Activated T-helper 2 cell treated with anti-CD3 and anti-CD28 coated beads, Interferon-gamma antibody, Interleukin-2, Interleukin-4, amounts not matched to agents 10 μg/mL and 5 μg/mL and 100 μg/mL, durations not matched to agents 14 hours and 24 hours and 36 hours (primary cell): ENCODE data around the gene HDAC4. TPM values are rescaled to one million over a fixed set of nuclear protein-coding genes. Genes with fewer than 3 reads are reported as not detected.

Experiments used
- DNase-seq: peaks from one replicate; pipeline ENCODE4 v3.0.0; 2021; ENCODE audit warnings: low spot score
- H3K27ac Mint-ChIP-seq: one replicate; pipeline ENCODE4 v1.8.0; 2021; ENCODE audit warnings: mixed read lengths
- H3K27me3 Mint-ChIP-seq: one replicate; pipeline ENCODE4 v1.8.0; 2021; ENCODE audit warnings: low read depth, mixed read lengths
- H3K36me3 Mint-ChIP-seq: one replicate; pipeline ENCODE4 v1.8.0; 2021; ENCODE audit warnings: low read depth, mixed read lengths
- H3K4me1 Mint-ChIP-seq: one replicate; pipeline ENCODE4 v1.8.0; 2021; ENCODE audit warnings: low read depth, mixed read lengths
- H3K4me3 Mint-ChIP-seq: one replicate; pipeline ENCODE4 v1.8.0; 2021; ENCODE audit warnings: low read depth, mild to moderate bottlenecking, moderate library complexity, mixed read lengths
- H3K9me3 Mint-ChIP-seq: one replicate; pipeline ENCODE4 v1.8.0; 2021; ENCODE audit warnings: mixed read lengths
- intact Hi-C: fragments of 100-400 bp; cut with micrococcal nuclease; formaldehyde crosslinking; loops from one replicate; pipeline ENCODE4 v1.15.1; 2023
- total RNA-seq: library from RNA; stranded (reverse); gene quantifications from 2 replicates; pipeline ENCODE4 v1.2.3, GENCODE V29; 2022

Gene HDAC4
- total RNA-seq, 1 donor from 2014 or later, result 44.8 TPM

DNA sequence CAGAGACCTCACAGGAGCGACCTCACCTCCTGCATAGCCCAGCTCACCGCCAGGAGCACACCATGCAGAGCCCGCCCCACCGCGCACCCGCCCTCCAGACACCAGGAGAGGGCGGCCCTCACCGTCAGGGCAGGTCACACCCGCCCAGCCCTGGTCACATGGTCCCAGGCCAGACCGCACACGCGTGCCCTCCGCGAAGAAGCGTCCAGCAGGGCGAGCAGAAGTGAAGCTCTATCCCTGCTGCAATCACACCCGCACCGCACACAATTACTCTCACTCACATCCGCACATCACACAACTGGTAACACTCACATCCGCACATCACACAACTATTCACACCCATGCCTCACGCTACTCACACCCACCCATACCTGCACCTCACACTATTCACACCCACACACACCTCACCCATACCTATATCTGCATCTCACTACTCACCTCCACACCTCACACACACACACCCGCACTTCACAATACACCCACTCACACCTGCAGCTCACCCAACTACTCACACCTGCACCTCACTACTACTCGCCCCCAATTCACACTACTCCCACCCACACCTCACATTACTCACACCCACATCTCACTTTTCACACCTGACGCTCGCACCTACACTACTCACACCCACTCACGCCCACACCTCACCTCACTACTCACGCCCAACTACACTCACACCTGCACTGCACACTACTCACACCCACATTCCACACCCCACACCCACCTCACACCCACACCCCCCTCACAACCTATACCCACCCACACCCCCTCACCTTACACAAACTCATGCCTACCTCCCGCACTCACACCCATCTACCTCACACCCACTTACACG lies 242.0 kb downstream of the HDAC4 start:
- Mint-ChIP-seq H3K36me3 (peaks cover 69% of the 10 kb centered on the region), H3K4me3 (no peak overlapping the region), H3K4me1 (no peaks in the 10 kb centered on the region), H3K27ac (no peak overlapping the region), H3K27me3 (no peaks in the 10 kb centered on the region), H3K9me3 (peaks cover 3% of the 10 kb centered on the region)
- intact Hi-C loops, result no loop called here
- DNase-seq, result no peak

DNA sequence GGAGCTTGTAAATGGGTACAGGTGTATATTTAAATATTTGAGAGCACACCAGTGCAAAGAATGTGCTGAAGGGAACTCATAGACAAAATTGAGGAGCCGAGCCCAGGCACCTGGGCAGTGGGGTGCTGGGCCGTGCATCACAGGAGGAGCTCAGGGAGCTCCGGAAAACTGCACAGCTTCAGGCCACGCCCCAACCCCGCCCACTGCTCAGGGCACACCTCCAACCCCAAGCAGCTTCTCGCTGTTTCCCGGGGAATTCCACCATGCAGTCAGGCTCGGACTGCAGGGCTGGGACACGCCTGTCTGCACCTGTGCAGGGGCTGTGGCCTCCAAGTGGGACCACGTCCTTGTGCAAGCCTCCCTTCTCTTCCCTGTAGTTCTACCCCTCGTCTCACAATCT lies 243.0 kb downstream of the HDAC4 start:
- Mint-ChIP-seq H3K4me3 (no peak overlapping the region), H3K27me3 (no peaks in the 10 kb centered on the region), H3K4me1 (no peaks in the 10 kb centered on the region), H3K27ac (no peak overlapping the region), H3K36me3 (peaks cover 68% of the 10 kb centered on the region), H3K9me3 (peaks cover 3% of the 10 kb centered on the region)
- DNase-seq, result no peak
- intact Hi-C loops, result no loop called here

DNA sequence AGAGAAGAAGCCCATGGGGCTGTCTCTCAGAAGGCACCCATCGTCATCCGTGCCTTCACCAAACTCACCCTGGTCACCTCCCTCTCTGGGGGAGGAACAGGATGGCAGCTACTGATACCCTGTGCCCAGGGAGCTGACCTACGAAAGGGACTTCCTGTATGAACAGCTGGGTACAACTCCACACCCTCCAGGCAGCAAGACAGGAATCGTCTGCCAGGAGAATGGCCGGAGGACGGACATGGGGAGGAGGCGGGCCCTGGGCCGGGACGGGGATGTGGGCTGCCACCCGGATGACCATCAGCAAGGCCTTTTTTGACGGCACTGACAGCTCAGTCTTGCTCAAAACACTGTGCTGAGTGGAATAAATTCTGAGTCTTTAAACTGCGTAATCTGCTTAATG lies 243.6 kb downstream of the HDAC4 start:
- no peaks in the 10 kb centered on the region for H3K27me3 Mint-ChIP-seq
- H3K4me1 Mint-ChIP-seq, result no peaks in the 10 kb centered on the region
- intact Hi-C loops, result no loop called here
- peaks cover 3% of the 10 kb centered on the region for H3K9me3 Mint-ChIP-seq
- DNase-seq, result no peak
- H3K4me3 Mint-ChIP-seq, result no peak overlapping the region
- no peak overlapping the region for H3K27ac Mint-ChIP-seq
- H3K36me3 Mint-ChIP-seq, result peaks cover 68% of the 10 kb centered on the region

DNA sequence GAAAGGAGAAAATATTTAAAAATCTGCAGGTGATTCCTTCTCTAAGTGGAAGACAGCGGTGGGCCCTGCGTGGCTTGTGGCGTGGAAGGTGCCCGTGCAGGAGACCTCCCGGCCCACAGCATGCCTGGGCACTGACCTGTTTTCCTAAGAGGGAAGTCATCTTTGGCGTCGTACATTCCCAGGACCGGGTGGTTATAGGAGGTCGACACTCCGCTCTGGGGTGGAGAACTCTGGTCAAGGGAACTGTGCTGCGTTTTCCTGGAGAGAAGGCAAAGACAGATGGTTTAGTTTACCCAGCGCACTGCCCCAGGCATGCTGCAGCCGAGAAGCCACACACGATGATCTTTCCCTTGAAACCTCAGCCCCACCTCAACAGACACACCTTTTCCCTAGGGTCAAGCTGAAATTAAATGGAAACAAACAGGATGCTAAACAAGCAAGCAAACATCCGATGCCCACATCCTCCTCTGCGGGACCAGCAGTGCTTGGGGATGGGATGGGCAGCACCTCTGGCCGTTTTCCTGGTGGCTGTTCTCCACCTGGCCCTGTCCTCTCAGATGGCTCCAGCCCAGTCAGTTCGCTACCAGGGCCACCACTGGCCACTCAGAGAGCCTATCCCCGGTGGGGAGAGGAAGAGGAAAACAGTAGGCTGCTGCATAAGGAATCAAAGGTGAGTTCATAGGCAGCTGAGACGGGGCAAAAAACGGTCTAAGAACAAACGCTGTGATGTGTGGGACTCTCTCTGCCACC lies 244.1 kb downstream of the HDAC4 start:
- no peak for DNase-seq
- Mint-ChIP-seq H3K4me1 (peaks cover 4% of the 10 kb centered on the region), H3K36me3 (peaks cover 68% of the 10 kb centered on the region), H3K27me3 (no peaks in the 10 kb centered on the region), H3K9me3 (peaks cover 3% of the 10 kb centered on the region), H3K4me3 (no peak overlapping the region), H3K27ac (no peak overlapping the region)
- intact Hi-C loops, result no loop called here

DNA sequence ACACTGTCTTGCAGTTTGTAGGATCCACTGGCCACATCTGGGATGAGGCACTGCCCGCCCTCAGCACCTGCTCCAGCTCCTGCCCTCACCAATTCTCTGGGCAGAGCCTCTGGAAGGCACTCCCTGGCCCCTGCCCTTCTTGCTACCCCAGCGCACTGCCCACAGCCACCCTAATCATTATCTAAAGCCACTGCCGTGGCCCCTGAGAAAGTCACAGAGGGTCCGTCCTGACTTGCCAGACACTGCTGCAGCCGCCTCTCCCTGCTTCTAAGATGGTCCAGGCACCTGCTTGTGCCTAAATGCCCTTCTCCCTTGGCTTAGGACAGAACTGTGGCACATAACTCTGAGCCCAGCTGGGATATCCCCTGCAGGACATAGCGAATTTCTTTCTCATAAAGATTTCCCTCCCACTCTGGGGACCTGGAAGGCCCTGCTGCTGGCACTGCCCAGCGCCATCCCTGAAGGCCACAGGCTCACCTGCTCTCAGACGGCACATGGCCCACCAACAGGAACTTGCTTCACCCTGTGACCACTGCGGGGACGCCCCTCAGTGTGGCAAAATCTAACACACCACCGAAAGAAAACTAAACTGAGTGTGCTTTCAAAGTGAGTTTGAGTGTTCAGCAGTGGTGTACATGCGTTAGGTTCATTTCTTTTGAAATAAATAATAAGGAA lies 244.9 kb downstream of the HDAC4 start:
- peaks cover 68% of the 10 kb centered on the region for H3K36me3 Mint-ChIP-seq

DNA sequence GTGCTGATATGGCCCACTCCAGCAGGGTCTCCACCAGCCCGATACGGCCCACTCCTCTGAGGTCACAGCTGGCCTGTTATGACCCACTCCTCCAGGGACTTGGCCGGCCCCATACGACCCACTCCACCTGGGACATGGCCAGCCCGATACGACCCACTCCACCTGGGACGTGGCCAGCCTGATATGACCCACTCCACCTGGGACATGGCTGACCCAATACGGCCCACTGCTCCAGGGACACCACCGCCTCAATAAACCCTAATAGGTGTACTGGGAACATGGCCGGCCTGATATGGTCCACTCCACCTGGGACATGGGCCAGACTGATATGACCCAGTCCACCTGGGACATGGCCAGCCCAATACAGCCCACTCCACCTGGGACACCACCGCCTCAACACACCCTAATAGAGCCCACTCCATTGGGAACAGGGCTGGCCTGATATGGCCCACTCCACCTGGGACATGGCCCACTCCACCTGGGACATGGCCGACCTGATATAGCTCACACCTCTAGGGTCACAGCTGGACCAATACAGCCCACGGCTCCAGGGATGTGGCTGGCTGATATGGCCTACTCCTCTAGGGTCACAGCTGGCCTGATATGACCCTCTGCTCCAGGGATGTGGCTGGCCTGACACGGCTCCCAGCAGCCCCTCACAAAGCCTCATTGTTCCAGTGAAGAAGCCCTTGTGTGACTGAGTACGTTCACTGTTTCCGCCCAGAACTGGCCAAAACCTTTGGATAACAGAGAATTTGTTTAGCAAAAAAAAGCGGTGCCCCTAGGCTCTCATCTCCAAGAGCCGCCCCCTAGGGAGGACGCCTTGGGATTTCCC lies 245.6 kb downstream of the HDAC4 start:
- Mint-ChIP-seq H3K4me1 (peaks cover 10% of the 10 kb centered on the region), H3K27ac (no peak overlapping the region), H3K9me3 (peaks cover 3% of the 10 kb centered on the region), H3K4me3 (no peak overlapping the region), H3K36me3 (peaks cover 66% of the 10 kb centered on the region), H3K27me3 (no peaks in the 10 kb centered on the region)
- DNase-seq, result no peak
- intact Hi-C loops, result no loop called here

More for the DNA sequence above, 244.9 kb downstream of the HDAC4 start:
- H3K4me1 Mint-ChIP-seq, result peaks cover 6% of the 10 kb centered on the region
- no peaks in the 10 kb centered on the region for H3K27me3 Mint-ChIP-seq
- intact Hi-C loops, result no loop called here
- no peak for DNase-seq
- peaks cover 3% of the 10 kb centered on the region for H3K9me3 Mint-ChIP-seq
- no peak overlapping the region for H3K4me3 Mint-ChIP-seq
- no peak overlapping the region for H3K27ac Mint-ChIP-seq

DNA sequence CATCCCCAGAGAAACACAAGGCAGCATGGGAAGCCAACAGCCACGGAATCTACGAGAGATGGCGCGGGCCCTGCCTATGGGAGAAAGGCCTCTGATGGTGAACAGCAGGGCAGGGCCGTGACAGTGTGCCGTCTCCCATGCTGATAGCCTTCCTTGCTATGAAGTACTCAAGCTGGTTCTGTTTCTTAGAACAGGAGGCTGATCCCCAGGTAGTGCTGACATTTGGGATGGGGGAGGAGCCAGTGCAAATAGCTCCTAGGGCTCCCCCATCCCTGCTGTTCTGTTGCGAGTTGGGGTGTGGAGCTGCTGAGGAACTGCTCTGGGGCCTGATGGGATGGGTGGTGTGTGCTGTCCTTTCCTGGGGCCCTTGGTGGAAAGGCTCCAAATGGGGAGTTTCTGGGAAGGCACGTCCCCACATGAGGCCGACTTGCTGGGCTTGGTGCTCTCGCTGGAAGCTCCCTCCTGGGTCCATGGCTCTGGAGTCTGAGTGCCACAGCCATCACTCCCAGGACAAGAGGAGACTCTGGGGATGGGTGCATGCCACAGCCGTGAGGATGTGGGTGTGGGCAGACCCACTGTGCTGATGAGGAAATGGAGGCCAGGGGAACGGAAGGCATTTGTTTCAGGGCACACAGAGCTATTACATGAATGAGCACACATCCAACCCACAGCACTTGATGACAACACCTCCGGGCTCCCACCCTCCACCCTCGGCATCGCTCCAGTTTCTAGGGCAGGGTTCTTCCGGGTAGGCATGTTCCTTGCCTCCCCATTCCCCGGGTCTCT lies 246.8 kb downstream of the HDAC4 start:
- Mint-ChIP-seq H3K4me3 (no peak overlapping the region), H3K27ac (no peak overlapping the region), H3K27me3 (no peaks in the 10 kb centered on the region), H3K4me1 (peaks cover 12% of the 10 kb centered on the region), H3K36me3 (peaks cover 58% of the 10 kb centered on the region), H3K9me3 (no peaks in the 10 kb centered on the region)
- no peak for DNase-seq
- intact Hi-C loops, result no loop called here

DNA sequence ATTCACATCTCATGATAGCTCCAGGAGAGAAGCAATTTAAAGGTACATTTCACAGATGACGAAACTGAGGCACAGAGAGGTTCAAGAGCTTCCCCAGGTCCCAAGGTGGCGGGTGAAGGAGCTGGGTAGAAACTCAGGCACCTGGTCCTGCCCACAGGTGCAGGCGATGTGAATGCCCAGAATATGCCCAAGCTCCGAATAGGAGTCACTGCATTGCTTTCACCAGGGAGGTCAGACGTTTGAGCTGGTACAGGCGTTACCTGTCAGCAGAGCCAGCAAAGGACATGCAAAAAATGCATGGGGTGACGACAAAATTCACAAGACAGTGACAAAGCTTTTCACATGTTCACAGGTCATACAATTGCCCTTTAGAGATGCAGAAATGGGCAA lies 247.9 kb downstream of the HDAC4 start:
- no peaks in the 10 kb centered on the region for H3K9me3 Mint-ChIP-seq
- H3K4me3 Mint-ChIP-seq, result no peak overlapping the region
- intact Hi-C loops, result no loop called here
- H3K27ac Mint-ChIP-seq, result no peak overlapping the region
- no peaks in the 10 kb centered on the region for H3K27me3 Mint-ChIP-seq
- peaks cover 12% of the 10 kb centered on the region for H3K4me1 Mint-ChIP-seq
- DNase-seq, result no peak
- H3K36me3 Mint-ChIP-seq, result peaks cover 65% of the 10 kb centered on the region

DNA sequence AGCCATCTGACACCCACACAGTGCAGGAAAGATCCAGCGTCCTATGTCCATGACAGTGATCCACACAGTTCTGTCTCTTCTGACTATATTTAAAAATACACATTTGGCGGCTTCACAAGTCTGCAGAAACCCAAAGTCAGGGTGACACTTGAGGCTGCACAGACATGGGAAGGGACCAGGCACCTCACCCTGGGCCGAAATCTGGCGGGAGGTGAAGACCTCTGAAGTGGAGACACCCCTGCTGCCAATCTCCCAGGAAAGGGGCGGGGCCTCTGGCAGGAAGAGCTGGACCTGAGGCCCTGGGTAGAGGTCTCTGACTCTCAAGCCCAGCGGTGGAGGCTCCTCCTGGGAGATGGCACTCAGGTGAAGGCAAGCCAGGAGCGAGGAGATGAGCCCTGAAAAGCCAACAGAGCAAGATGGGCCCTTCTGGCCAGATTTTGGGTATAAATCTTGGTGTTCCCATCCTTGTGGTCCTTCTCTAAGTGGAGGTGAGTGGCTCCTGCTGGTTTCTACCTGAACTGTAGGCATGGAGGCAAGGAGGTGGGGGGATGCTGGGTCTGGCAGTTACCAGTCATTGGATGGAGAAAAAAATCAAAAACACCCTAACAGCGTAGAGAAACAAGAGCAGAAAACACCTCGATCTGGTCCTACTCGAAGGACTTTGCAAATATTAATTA lies 248.4 kb downstream of the HDAC4 start:
- H3K27ac Mint-ChIP-seq, result no peak overlapping the region
- no peaks in the 10 kb centered on the region for H3K9me3 Mint-ChIP-seq
- no peak for DNase-seq
- intact Hi-C loops, result no loop called here
- H3K4me3 Mint-ChIP-seq, result no peak overlapping the region
- H3K36me3 Mint-ChIP-seq, result peaks cover 68% of the 10 kb centered on the region
- H3K27me3 Mint-ChIP-seq, result no peaks in the 10 kb centered on the region
- peaks cover 12% of the 10 kb centered on the region for H3K4me1 Mint-ChIP-seq

DNA sequence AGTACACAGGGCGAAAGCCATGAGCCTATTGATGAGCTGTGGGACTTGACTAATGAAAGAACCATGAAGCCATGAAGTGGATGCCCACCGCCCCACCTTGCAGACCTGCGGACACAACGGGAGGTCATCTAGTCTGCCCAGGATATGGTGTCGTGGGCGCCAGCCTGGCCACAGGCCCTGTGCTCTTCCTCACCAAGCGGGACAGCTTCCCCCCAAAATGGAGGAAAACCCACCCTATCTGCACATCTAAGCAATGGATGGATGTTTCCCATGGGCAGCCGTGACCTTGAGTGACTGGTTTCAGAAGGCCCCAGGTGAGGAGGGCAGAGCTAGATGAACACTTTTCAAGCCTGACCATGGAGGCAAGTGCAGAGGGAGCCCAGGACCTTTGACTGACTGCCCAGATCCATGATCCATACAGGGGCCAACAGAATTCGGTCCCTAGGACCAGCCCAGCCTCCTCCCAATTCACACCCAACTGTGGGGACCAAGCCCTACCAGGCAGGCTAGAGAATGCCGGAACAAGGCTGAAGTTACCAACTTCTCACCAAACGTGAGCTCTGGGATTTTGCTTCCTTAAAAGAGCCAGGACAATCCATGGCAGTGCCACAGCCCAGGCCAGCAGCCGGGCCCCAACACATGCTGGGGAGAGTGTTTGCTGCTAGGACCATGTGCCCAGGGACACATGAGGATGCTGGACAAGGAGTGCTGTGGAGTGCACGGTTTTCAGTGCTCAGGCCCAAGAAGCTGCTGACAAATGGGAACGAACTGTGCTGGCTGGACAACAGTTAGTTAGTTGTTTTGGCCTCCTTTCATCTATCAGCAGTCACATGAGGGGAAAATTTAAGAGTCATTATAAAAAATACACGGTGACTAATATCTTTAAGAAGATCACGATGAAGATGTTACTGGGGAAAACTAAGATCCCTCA lies 249.4 kb downstream of the HDAC4 start:
- no peaks in the 10 kb centered on the region for H3K9me3 Mint-ChIP-seq
- peaks cover 68% of the 10 kb centered on the region for H3K36me3 Mint-ChIP-seq
- no peak overlapping the region for H3K27ac Mint-ChIP-seq
- H3K4me1 Mint-ChIP-seq, result peaks cover 12% of the 10 kb centered on the region
- H3K4me3 Mint-ChIP-seq, result no peak overlapping the region
- H3K27me3 Mint-ChIP-seq, result no peaks in the 10 kb centered on the region
- intact Hi-C loops, result no loop called here
- no peak for DNase-seq
